Measurements from ENCODE around the gene PKP4.

GRCh38 chr2:158579928-158580327 is 123.2 kb downstream of the PKP4 start:
- no peak for TF ChIP-seq POLR2AphosphoS5 (IDR thresholded peaks at IDR 0.05)
- no peak for TF ChIP-seq POLR2A (IDR thresholded peaks at IDR 0.05)
- TF ChIP-seq, protein P1, sequence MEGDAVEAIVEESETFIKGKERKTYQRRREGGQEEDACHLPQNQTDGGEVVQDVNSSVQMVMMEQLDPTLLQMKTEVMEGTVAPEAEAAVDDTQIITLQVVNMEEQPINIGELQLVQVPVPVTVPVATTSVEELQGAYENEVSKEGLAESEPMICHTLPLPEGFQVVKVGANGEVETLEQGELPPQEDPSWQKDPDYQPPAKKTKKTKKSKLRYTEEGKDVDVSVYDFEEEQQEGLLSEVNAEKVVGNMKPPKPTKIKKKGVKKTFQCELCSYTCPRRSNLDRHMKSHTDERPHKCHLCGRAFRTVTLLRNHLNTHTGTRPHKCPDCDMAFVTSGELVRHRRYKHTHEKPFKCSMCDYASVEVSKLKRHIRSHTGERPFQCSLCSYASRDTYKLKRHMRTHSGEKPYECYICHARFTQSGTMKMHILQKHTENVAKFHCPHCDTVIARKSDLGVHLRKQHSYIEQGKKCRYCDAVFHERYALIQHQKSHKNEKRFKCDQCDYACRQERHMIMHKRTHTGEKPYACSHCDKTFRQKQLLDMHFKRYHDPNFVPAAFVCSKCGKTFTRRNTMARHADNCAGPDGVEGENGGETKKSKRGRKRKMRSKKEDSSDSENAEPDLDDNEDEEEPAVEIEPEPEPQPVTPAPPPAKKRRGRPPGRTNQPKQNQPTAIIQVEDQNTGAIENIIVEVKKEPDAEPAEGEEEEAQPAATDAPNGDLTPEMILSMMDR (IDR thresholded peaks at IDR 0.05): no peak
- TF ChIP-seq EP300 (IDR thresholded peaks at IDR 0.05): no peak
